Measurements from ENCODE around the gene ZNF593OS.

The ZNF593OS gene

GRCh38 chr1:26182383-26182696, 10.7 kb upstream of the ZNF593OS start:
- Histone ChIP-seq H3K27me3 (ENCODE audit: control insufficient read depth, insufficient read depth, low read length) (no peaks in the 10 kb centered on the region), H3K27ac (ENCODE audit: low read depth, low read length) (no peak overlapping the region), H3K9ac (ENCODE audit: low read length) (no peak overlapping the region), H3K4me3 (ENCODE audit: low read depth, low read length) (no peak overlapping the region), H3K36me3 (ENCODE audit: control insufficient read depth, insufficient read depth, low read length) (peaks cover 32% of the 10 kb centered on the region), H3K4me1 (ENCODE audit: control insufficient read depth, insufficient read depth, low read length) (no peaks in the 10 kb centered on the region), H3K9me3 (ENCODE audit: control insufficient read depth, insufficient read depth, low read depth, low read length) (no peaks in the 10 kb centered on the region)

GRCh38 chr1:26181586-26182382, 10.2 kb upstream of the ZNF593OS start:
- no peak overlapping the region for H3K4me3 ChIP-seq (ENCODE audit: low read depth, low read length)
- H3K36me3 ChIP-seq (ENCODE audit: control insufficient read depth, insufficient read depth, low read length): peaks cover 32% of the 10 kb centered on the region
- no peaks in the 10 kb centered on the region for H3K9me3 ChIP-seq (ENCODE audit: control insufficient read depth, insufficient read depth, low read depth, low read length)
- no peak overlapping the region for H3K27ac ChIP-seq (ENCODE audit: low read depth, low read length)
- H3K27me3 ChIP-seq (ENCODE audit: control insufficient read depth, insufficient read depth, low read length): no peaks in the 10 kb centered on the region
- no peak overlapping the region for H3K9ac ChIP-seq (ENCODE audit: low read length)
- H3K4me1 ChIP-seq (ENCODE audit: control insufficient read depth, insufficient read depth, low read length): peaks cover 3% of the 10 kb centered on the region; the same call in 1 of the 2 replicates

DNA sequence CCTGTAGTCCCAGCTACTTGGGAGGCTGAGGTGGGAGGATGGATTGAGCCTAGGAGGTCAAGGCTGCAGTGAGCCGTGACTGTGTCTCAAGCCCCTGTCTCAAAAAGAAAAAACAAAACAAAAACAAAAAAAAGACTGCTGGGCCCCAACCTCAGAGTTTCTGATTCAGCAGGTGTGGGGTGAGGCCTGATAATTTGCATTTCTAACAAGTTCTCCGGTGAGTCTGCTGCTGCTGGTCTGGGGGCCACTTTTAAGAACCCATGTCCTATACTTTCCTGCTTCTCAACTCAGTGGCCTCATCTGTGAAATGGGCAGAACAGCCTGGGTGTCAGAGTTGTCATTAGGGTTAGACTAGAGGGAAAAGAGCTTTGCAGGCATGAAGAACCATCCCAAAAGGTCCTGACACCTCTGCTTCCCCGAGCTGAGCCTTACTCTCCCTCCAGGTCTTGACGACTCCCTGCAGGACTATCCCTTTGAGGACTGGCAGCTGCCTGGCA, 8.4 kb upstream of the ZNF593OS start:
- Histone ChIP-seq H3K36me3 (ENCODE audit: control insufficient read depth, insufficient read depth, low read length) (peaks cover 28% of the 10 kb centered on the region), H3K9me3 (ENCODE audit: control insufficient read depth, insufficient read depth, low read depth, low read length) (no peaks in the 10 kb centered on the region), H3K9ac (ENCODE audit: low read length) (no peak overlapping the region), H3K27ac (ENCODE audit: low read depth, low read length) (no peak overlapping the region), H3K4me1 (ENCODE audit: control insufficient read depth, insufficient read depth, low read length) (peaks cover 3% of the 10 kb centered on the region; the same call in 1 of the 2 replicates), H3K27me3 (ENCODE audit: control insufficient read depth, insufficient read depth, low read length) (no peaks in the 10 kb centered on the region), H3K4me3 (ENCODE audit: low read depth, low read length) (no peak overlapping the region)

DNA sequence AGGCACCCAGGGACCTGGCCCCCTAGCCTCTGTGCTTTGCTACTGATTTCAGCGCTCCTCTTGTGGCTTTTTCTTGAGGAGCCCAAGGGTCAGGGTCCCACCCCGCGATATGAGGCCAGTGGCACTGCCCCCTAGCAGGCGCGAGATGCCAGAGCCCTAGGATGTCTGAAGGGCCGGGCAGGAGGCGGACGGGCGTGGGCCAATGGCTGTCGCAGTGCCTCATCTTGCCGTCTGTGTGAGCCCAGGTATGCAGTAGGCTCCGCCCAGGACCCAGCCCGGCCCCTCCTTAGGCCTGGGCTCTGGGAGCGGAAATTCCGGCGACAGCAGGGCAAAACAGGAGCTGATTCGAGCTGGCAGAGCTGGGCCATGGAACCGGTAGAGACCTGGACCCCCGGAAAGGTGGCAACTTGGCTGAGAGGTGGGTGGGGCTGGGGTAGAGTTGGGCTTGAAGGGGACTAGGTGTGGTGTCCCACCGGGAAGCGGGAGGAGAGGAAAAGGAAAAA, 5.6 kb upstream of the ZNF593OS start, which contains the start of gene CNKSR1:
Gene CNKSR1 (plus strand): TSS at position 310 of the 503 bp plus-strand sequence. CDS start 57 bp downstream, at position 367.
- H3K9ac ChIP-seq (ENCODE audit: low read length): no peak within 1 kb of the TSS
- no peak within 1 kb of the TSS for H3K27ac ChIP-seq (ENCODE audit: low read depth, low read length)
- peaks cover 11% of the 10 kb centered on the region for H3K36me3 ChIP-seq (ENCODE audit: control insufficient read depth, insufficient read depth, low read length)
- H3K27me3 ChIP-seq (ENCODE audit: control insufficient read depth, insufficient read depth, low read length): no peaks in the 10 kb centered on the region
- peaks cover 3% of the 10 kb centered on the region; the same call in 1 of the 2 replicates for H3K4me1 ChIP-seq (ENCODE audit: control insufficient read depth, insufficient read depth, low read length)
- no peaks in the 10 kb centered on the region for H3K9me3 ChIP-seq (ENCODE audit: control insufficient read depth, insufficient read depth, low read depth, low read length)
- H3K4me3 ChIP-seq (ENCODE audit: low read depth, low read length): peak within 1 kb of the TSS; percentile 64

GRCh38 chr1:26175346-26175745, 3.7 kb upstream of the ZNF593OS start:
- Histone ChIP-seq H3K27me3 (ENCODE audit: control insufficient read depth, insufficient read depth, low read length) (no peaks in the 10 kb centered on the region), H3K9ac (ENCODE audit: low read length) (no peak overlapping the region), H3K36me3 (ENCODE audit: control insufficient read depth, insufficient read depth, low read length) (peaks cover 9% of the 10 kb centered on the region), H3K27ac (ENCODE audit: low read depth, low read length) (no peak overlapping the region), H3K9me3 (ENCODE audit: control insufficient read depth, insufficient read depth, low read depth, low read length) (no peaks in the 10 kb centered on the region), H3K4me1 (ENCODE audit: control insufficient read depth, insufficient read depth, low read length) (peaks cover 17% of the 10 kb centered on the region), H3K4me3 (ENCODE audit: low read depth, low read length) (no peak overlapping the region)

GRCh38 chr1:26170472-26170821, 1.2 kb downstream of the ZNF593OS start:
- Histone ChIP-seq H3K27me3 (ENCODE audit: control insufficient read depth, insufficient read depth, low read length) (peaks cover 19% of the 10 kb centered on the region), H3K4me3 (ENCODE audit: low read depth, low read length) (peak overlapping the region; percentile 89), H3K9me3 (ENCODE audit: control insufficient read depth, insufficient read depth, low read depth, low read length) (no peaks in the 10 kb centered on the region), H3K36me3 (ENCODE audit: control insufficient read depth, insufficient read depth, low read length) (peaks cover 9% of the 10 kb centered on the region), H3K4me1 (ENCODE audit: control insufficient read depth, insufficient read depth, low read length) (peaks cover 28% of the 10 kb centered on the region), H3K27ac (ENCODE audit: low read depth, low read length) (peak overlapping the region; percentile 89; the same call in 1 of the 2 replicates), H3K9ac (ENCODE audit: low read length) (peak overlapping the region; percentile 91)

DNA sequence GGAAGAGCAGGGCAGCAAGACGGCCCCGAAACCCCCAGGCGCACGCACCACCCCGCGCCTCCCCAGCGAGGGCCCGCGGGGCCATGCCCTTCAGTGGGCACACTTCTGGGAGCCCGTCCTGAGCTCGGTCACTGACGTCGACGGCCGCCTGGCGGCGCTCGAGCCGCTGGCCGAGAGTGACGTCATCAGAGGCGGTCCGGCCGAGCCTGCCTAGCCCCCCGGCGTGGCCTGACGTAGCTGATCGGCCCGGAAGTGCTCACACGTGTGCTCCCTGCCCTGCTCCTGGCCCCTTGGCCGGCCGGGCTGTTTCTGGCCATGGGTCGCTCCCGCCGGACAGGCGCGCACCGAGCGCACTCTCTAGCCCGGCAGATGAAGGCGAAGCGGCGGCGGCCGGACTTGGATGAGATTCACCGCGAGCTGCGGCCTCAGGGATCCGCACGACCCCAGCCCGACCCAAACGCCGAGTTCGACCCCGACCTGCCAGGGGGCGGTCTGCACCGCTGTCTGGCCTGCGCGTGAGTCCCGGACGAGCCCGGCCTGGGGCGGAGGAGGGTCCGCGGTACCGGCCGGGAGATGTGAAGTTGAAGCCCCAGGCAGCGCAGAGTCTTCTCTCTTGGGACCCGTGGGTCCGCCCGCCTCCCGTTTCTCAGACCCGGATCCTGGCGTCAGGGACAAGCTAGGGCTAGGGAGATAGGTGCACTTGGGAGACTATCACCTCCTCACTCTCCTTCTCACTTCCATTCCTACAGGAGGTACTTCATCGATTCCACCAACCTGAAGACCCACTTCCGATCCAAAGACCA, 1.8 kb downstream of the ZNF593OS start, which contains the start of gene ZNF593:
Gene ZNF593 (plus strand): TSS at position 240 of the 803 bp plus-strand sequence. CDS start 76 bp downstream, at position 316.
- Histone ChIP-seq H3K9ac (ENCODE audit: low read length) (peak within 1 kb of the TSS; percentile 91), H3K4me1 (ENCODE audit: control insufficient read depth, insufficient read depth, low read length) (peaks cover 33% of the 10 kb centered on the region), H3K4me3 (ENCODE audit: low read depth, low read length) (peak within 1 kb of the TSS; percentile 89), H3K27me3 (ENCODE audit: control insufficient read depth, insufficient read depth, low read length) (peaks cover 24% of the 10 kb centered on the region), H3K36me3 (ENCODE audit: control insufficient read depth, insufficient read depth, low read length) (peaks cover 9% of the 10 kb centered on the region), H3K27ac (ENCODE audit: low read depth, low read length) (peak within 1 kb of the TSS; percentile 89; the same call in 1 of the 2 replicates), H3K9me3 (ENCODE audit: control insufficient read depth, insufficient read depth, low read depth, low read length) (no peaks in the 10 kb centered on the region)

- H3K4me3 ChIP-seq (ENCODE audit: low read depth, low read length): peak overlapping the region; percentile 89; the same call in 1 of the 2 replicates
- H3K9me3 ChIP-seq (ENCODE audit: control insufficient read depth, insufficient read depth, low read depth, low read length): no peaks in the 10 kb centered on the region
- H3K27ac ChIP-seq (ENCODE audit: low read depth, low read length): no peak overlapping the region
- no peak overlapping the region for H3K9ac ChIP-seq (ENCODE audit: low read length)
- H3K27me3 ChIP-seq (ENCODE audit: control insufficient read depth, insufficient read depth, low read length): peaks cover 24% of the 10 kb centered on the region
- peaks cover 9% of the 10 kb centered on the region for H3K36me3 ChIP-seq (ENCODE audit: control insufficient read depth, insufficient read depth, low read length)
- peaks cover 38% of the 10 kb centered on the region for H3K4me1 ChIP-seq (ENCODE audit: control insufficient read depth, insufficient read depth, low read length)
These were observed 2.5 kb downstream of the ZNF593OS start for GRCh38 chr1:26169198-26169554.

DNA sequence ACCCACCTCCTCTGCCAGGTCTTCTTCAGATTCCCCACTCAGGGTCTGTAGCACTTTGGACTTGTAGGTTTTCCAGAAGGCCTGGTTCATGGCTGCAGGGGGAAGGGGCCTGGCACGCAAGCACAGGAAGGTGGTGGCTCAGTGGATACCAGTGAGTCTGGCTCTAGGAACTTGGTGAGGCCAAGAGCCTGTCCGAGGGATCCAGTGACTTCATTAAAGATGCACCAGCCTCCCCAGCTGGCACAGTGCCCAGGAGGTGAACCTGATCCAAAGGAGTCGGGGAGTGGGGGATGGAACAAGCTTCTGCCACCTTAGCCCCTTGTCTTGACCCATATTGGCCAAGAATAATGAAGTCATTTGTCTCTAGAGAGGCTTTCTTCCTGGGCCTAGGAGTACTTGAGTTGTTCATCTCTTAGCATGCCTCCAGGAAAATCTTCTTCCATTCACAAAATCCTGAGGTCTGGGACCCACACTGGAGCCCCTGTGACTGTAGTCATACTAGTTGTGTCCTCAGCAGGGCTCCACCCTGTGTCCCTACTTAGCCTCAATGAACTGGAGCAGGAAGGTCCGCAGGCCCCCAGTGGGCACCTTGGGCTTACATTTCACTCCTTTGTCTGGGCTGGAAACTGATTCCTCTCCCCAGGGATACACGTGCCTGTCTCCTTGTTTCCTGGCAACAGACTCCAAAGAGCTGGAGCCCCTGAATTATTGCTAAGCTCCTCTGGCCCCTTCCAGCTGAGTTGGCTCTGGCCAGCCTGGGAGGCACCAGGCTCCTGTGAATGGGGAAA, 3.0 kb downstream of the ZNF593OS start, which contains the start of gene C1orf232:
Gene C1orf232 (minus strand): TSS at position 554 of the 788 bp plus-strand sequence. CDS start 464 bp downstream, at position 90.
- no peaks in the 10 kb centered on the region for H3K9me3 ChIP-seq (ENCODE audit: control insufficient read depth, insufficient read depth, low read depth, low read length)
- peaks cover 38% of the 10 kb centered on the region for H3K4me1 ChIP-seq (ENCODE audit: control insufficient read depth, insufficient read depth, low read length)
- peak within 1 kb of the TSS; percentile 91 for H3K9ac ChIP-seq (ENCODE audit: low read length)
- H3K4me3 ChIP-seq (ENCODE audit: low read depth, low read length): peak within 1 kb of the TSS; percentile 89
- H3K27ac ChIP-seq (ENCODE audit: low read depth, low read length): peak within 1 kb of the TSS; percentile 89; the same call in 1 of the 2 replicates
- peaks cover 9% of the 10 kb centered on the region for H3K36me3 ChIP-seq (ENCODE audit: control insufficient read depth, insufficient read depth, low read length)
- peaks cover 29% of the 10 kb centered on the region for H3K27me3 ChIP-seq (ENCODE audit: control insufficient read depth, insufficient read depth, low read length)

GRCh38 chr1:26166719-26167281, 4.8 kb downstream of the ZNF593OS start:
- peaks cover 9% of the 10 kb centered on the region for H3K36me3 ChIP-seq (ENCODE audit: control insufficient read depth, insufficient read depth, low read length)
- H3K9ac ChIP-seq (ENCODE audit: low read length): no peak overlapping the region
- no peak overlapping the region for H3K27ac ChIP-seq (ENCODE audit: low read depth, low read length)
- no peaks in the 10 kb centered on the region for H3K9me3 ChIP-seq (ENCODE audit: control insufficient read depth, insufficient read depth, low read depth, low read length)
- H3K27me3 ChIP-seq (ENCODE audit: control insufficient read depth, insufficient read depth, low read length): peaks cover 46% of the 10 kb centered on the region
- peaks cover 38% of the 10 kb centered on the region for H3K4me1 ChIP-seq (ENCODE audit: control insufficient read depth, insufficient read depth, low read length)
- H3K4me3 ChIP-seq (ENCODE audit: low read depth, low read length): no peak overlapping the region

Measured in HUES6 (cell line).